Measurements from ENCODE around the gene TCF12.

Gene TCF12

DNA sequence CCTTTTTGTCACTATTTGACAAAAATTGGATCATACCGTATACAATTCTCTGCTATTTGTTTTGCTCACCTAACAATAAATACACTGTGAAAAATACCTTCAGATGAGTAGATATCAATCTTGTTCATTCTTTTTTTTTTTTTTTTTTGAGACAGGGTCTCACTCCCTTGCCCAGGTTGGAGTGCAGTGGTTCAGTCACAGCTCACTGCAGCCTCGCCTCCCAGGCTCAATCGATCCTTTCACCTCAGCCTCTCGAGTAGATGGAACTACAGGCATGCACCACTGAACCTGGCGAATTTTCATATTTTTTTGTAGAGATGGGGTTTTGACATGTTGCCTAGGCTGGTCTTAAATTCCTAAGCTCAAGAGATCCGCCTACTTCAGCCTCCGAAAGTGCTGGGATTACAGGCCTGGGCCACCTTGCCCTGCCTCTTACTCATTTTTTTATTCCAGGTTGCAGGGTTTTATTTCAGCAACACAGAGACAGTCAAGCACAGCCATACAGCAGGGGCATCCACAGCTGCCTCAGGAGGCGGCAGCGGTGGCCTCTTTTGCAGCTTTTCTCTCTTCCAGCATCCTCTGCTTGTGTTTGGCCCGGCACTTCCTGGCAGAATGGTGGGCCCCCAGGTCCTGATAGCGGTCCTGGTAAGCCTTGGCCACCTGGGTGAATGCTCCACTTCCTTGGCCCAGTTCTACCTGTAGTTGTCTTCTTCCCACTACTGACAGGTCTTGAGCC lies 406.7 kb downstream of the TCF12 start:
- TF ChIP-seq, protein P1, sequence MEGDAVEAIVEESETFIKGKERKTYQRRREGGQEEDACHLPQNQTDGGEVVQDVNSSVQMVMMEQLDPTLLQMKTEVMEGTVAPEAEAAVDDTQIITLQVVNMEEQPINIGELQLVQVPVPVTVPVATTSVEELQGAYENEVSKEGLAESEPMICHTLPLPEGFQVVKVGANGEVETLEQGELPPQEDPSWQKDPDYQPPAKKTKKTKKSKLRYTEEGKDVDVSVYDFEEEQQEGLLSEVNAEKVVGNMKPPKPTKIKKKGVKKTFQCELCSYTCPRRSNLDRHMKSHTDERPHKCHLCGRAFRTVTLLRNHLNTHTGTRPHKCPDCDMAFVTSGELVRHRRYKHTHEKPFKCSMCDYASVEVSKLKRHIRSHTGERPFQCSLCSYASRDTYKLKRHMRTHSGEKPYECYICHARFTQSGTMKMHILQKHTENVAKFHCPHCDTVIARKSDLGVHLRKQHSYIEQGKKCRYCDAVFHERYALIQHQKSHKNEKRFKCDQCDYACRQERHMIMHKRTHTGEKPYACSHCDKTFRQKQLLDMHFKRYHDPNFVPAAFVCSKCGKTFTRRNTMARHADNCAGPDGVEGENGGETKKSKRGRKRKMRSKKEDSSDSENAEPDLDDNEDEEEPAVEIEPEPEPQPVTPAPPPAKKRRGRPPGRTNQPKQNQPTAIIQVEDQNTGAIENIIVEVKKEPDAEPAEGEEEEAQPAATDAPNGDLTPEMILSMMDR (IDR thresholded peaks at IDR 0.05; ENCODE audit: low read depth, low read length): no peak
- DNase-seq: no peak
- H3K36me3 ChIP-seq: no peaks in the 10 kb centered on the region

DNA sequence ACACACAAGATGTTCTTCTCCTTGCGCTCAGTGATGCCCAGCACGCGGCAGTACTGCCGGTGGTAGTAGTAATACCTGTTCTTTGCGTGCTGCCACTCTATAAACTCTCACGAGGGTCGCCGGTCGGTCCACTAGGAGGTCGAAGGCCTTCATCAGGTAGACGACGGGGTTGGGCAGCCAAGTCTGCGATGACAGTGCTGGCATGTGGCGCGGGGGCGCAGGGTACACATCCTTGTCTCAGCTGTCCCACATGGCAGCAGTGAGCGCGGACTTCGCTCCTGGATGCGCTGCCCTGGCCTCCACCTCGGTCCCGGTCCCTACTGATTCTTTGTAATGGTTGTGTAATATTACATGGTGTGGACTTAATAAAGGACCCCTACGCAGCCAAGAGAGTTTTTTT lies 407.8 kb downstream of the TCF12 start:
- DNase-seq: no peak
- H3K4me3 ChIP-seq (ENCODE audit: low read depth, low read length): no peak overlapping the region
- H3K4me1 ChIP-seq: peaks cover 25% of the 10 kb centered on the region
- no peaks in the 10 kb centered on the region for H3K9me3 ChIP-seq
- TF ChIP-seq, protein P1 (IDR thresholded peaks at IDR 0.05; ENCODE audit: low read depth, low read length): no peak
- no peaks in the 10 kb centered on the region for H3K36me3 ChIP-seq
- H3K27me3 ChIP-seq: no peaks in the 10 kb centered on the region

More for the DNA sequence above, 406.7 kb downstream of the TCF12 start:
- peaks cover 25% of the 10 kb centered on the region for H3K4me1 ChIP-seq
- no peaks in the 10 kb centered on the region for H3K9me3 ChIP-seq
- H3K4me3 ChIP-seq (ENCODE audit: low read depth, low read length): no peak overlapping the region
- H3K27me3 ChIP-seq: no peaks in the 10 kb centered on the region

DNA sequence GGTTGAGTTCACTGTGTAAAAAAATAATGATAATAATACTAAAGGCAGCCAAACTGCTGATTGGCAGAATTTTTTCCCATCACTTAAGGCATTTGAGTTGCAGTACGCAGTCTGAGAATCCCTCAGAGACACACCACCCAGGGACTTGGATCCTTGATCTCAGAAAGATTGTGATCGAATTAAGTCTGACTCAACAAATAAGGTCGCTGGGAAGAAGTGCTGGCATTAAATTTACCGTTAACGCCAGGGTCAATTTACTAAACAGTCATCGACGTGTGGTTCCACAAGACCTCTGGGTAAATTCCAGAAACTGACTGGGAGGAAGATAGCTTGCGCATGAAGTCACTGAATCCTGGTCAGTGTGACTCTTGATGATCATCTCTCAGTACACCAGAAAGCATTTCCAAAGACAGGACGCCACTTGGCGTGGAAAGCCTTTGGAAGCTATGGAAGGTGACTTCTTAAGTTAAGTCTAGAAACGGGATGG lies 409.6 kb downstream of the TCF12 start:
- DNase-seq: no peak
- H3K36me3 ChIP-seq: no peaks in the 10 kb centered on the region
- no peak overlapping the region for H3K4me3 ChIP-seq (ENCODE audit: low read depth, low read length)
- H3K9me3 ChIP-seq: no peaks in the 10 kb centered on the region
- H3K4me1 ChIP-seq: peaks cover 18% of the 10 kb centered on the region
- TF ChIP-seq, protein P1 (IDR thresholded peaks at IDR 0.05; ENCODE audit: low read depth, low read length): no peak
- no peaks in the 10 kb centered on the region for H3K27me3 ChIP-seq

DNA sequence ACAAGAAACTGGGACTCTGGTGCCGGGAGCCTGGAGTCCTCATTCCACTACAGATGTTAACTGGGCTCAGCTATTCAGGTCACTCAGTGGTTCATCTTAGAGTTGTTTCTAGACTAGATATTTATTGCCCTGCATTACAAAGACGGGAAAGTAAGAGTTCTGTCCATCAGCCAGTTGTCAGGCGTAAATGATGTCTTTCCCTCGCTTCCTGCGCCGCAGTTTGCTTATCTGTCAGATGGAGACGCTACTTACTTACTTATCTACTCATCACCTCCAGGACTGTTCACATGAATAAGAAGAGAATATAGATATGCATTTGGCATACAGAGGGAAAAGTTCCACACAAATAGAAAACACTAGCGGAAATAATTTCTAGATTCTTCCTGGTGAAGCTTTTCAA lies 410.0 kb downstream of the TCF12 start:
- H3K9me3 ChIP-seq: no peaks in the 10 kb centered on the region
- no peak overlapping the region for H3K4me3 ChIP-seq (ENCODE audit: low read depth, low read length)
- H3K27me3 ChIP-seq: no peaks in the 10 kb centered on the region
- H3K4me1 ChIP-seq: peaks cover 13% of the 10 kb centered on the region
- no peak for DNase-seq
- TF ChIP-seq, protein P1 (IDR thresholded peaks at IDR 0.05; ENCODE audit: low read depth, low read length): no peak
- H3K36me3 ChIP-seq: no peaks in the 10 kb centered on the region

DNA sequence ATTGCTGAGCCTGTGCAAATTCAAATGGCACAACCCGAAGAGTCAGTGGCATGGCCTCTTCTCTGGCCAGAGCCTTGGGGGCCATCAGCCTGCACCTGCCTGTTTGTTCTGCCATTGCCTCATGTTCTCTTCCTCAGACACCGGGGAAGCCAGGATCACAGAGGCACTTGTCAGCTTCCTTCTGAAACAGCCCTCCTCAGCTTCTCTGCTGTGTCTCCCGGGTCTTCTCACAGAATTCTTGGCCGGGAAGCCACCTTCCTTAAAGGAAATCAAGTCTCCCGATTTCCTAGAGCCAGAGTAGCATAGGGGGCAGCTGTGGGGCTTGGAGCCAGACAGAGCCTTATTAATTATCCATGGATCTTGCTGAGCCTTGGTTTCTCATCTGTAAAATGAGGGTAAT lies 410.5 kb downstream of the TCF12 start:
- no peaks in the 10 kb centered on the region for H3K27me3 ChIP-seq
- TF ChIP-seq, protein P1 (IDR thresholded peaks at IDR 0.05; ENCODE audit: low read depth, low read length): no peak

DNA sequence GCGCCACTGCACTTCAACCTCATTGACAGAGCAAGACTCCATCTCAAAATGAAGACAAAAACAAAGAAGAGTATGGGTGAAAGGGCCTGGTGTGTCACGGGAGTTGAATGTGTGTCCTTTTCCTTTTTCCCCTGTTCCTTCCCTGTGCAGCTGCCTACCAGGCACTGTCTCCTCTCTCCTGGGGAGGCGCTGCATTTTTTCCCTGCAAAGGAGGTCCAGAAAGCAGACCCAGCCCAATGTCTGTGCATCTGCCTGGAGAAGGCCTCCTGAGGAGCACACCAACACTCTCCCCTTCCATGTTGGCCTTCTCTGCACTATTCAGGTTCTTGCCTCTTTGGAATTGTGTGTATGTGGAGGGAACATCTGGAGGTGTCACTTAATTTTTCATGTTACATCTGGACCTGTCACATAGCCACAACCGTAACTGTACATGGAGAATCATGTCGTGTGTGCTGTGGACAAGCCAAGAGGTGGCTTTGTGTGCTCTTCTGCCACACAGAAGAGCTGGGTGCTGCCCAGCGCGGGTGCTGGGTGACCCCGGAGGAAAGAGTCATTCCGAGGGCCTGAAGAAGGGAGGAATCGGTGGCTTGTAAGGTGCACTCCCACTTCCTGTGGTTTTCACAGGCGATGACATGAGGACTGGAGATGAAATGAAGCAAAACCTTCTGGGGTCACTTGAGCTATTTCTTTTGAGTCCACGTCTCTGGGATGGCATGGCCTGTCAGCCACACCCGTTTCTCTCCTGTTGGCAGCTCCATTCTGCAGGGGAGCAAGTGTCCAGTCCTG lies 411.3 kb downstream of the TCF12 start:
- TF ChIP-seq, protein P1 (IDR thresholded peaks at IDR 0.05; ENCODE audit: low read depth, low read length): no peak
- peaks cover 9% of the 10 kb centered on the region for H3K4me1 ChIP-seq
- no peak for DNase-seq
- no peaks in the 10 kb centered on the region for H3K36me3 ChIP-seq
- no peaks in the 10 kb centered on the region for H3K9me3 ChIP-seq
- H3K4me3 ChIP-seq (ENCODE audit: low read depth, low read length): no peak overlapping the region
- no peaks in the 10 kb centered on the region for H3K27me3 ChIP-seq

More for the DNA sequence above, 410.5 kb downstream of the TCF12 start:
- no peak for DNase-seq
- Histone ChIP-seq H3K4me1 (peaks cover 9% of the 10 kb centered on the region), H3K9me3 (no peaks in the 10 kb centered on the region), H3K36me3 (no peaks in the 10 kb centered on the region), H3K4me3 (ENCODE audit: low read depth, low read length) (no peak overlapping the region)
